Posterior vena cava (tissue), 2 donors: ENCODE results near the gene TECRL. TPM values are rescaled to one million over a fixed set of nuclear protein-coding genes. Genes with fewer than 3 reads are reported as not detected.

Source experiments
- DNase-seq: peaks from one replicate; pipeline ENCODE4 v3.0.0-alpha.2; 2020; ENCODE audit warnings: low spot score
- intact Hi-C, 2 donors: fragments of 100-400 bp; cut with DNase I; formaldehyde crosslinking; loops; one replicate each; pipeline versions ENCODE4 v1.14.1 to v1.14.2; 2022 to 2023
- total RNA-seq, 2 donors: library from RNA; stranded (reverse); fragmentation: NEBNext Ultra II Directional; extraction: Animal tissue kit (Norgen Biotek cat#: 25700); gene quantifications; one replicate each; pipeline ENCODE4 v1.2.1, GENCODE V29; 2021
- donor health status: DM: yes; HTN: yes; CAD: no.
- donor health status: DM: yes; HTN: yes; CAD: no.

The TECRL gene
- total RNA-seq, 2 donors from 2014 or later: 0.37 TPM; not detected in 1

GRCh38 chr4:64340218-64341110, 68.8 kb downstream of the TECRL start:
- intact Hi-C loops: no loop called here
- DNase-seq: peak; percentile 50

GRCh38 chr4:64334964-64335363, 74.3 kb downstream of the TECRL start:
- no peak for DNase-seq
- intact Hi-C loops: no loop called here

- no peak for DNase-seq
- intact Hi-C loops: no loop called here
Observed at GRCh38 chr4:64330143-64330542, 79.1 kb downstream of the TECRL start.

- intact Hi-C loops: no loop called here
- DNase-seq: no peak
Observed at GRCh38 chr4:64327237-64327636, 82.0 kb downstream of the TECRL start.

- intact Hi-C loops: no loop called here
- no peak for DNase-seq
Observed at GRCh38 chr4:64326507-64326906, 82.7 kb downstream of the TECRL start.

GRCh38 chr4:64306255-64306565, 103.0 kb downstream of the TECRL start:
- intact Hi-C loops: no loop called here
- DNase-seq: no peak

- DNase-seq: no peak
- intact Hi-C loops: no loop called here
Observed at GRCh38 chr4:64305565-64306254, 103.5 kb downstream of the TECRL start.

GRCh38 chr4:64272432-64272831, 136.8 kb downstream of the TECRL start:
- peak; percentile 53 for DNase-seq
- intact Hi-C loops: no loop called here

- no peak for DNase-seq
- intact Hi-C loops: no loop called here
Observed at GRCh38 chr4:64271601-64272081, 137.6 kb downstream of the TECRL start.

- intact Hi-C loops: no loop called here
- DNase-seq: no peak
Observed at GRCh38 chr4:64266669-64267068, 142.6 kb downstream of the TECRL start.

GRCh38 chr4:64266263-64266662, 143.0 kb downstream of the TECRL start:
- intact Hi-C loops: no loop called here
- DNase-seq: no peak

- DNase-seq: no peak
Observed at GRCh38 chr4:64251781-64252180, 157.5 kb downstream of the TECRL start.

GRCh38 chr4:64250488-64250887, 158.8 kb downstream of the TECRL start:
- intact Hi-C loops: no loop called here
- no peak for DNase-seq

More at GRCh38 chr4:64251781-64252180, 157.5 kb downstream of the TECRL start:
- intact Hi-C loops: no loop called here

- no peak for DNase-seq
- intact Hi-C loops: no loop called here
Observed at GRCh38 chr4:64250061-64250460, 159.2 kb downstream of the TECRL start.

GRCh38 chr4:64248186-64248585, 161.1 kb downstream of the TECRL start:
- DNase-seq: no peak
- intact Hi-C loops: no loop called here

GRCh38 chr4:64230709-64231310, 178.4 kb downstream of the TECRL start:
- intact Hi-C loops: no loop called here
- DNase-seq: no peak
